ENCODE data around the gene MESD.
"Not testable (repeated sequence)": the region's sequence is repeated elsewhere in the genome, so short reads cannot be mapped to it uniquely, and the experiment has no call there.

Gene MESD

DNA sequence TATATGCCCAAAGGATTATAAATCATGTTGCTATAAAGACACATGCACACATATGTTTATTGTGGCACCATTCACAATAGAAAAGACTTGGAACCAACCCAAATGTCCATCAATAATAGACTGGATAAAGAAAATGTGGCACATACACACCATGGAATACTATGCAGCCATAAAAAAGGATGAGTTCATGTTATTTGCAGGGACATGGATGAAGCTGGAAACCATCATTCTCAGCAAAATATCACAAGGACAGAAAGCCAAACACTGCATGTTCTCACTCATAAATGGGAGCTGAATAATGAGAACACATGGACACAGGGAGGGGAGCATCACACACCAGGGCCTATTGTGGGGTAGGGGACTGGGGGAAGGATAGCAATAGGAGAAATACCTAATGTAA is 24.2 kb downstream of the MESD start:
- not testable (repeated sequence) for DNase-seq (ENCODE audit: low read depth, low spot score)

DNA sequence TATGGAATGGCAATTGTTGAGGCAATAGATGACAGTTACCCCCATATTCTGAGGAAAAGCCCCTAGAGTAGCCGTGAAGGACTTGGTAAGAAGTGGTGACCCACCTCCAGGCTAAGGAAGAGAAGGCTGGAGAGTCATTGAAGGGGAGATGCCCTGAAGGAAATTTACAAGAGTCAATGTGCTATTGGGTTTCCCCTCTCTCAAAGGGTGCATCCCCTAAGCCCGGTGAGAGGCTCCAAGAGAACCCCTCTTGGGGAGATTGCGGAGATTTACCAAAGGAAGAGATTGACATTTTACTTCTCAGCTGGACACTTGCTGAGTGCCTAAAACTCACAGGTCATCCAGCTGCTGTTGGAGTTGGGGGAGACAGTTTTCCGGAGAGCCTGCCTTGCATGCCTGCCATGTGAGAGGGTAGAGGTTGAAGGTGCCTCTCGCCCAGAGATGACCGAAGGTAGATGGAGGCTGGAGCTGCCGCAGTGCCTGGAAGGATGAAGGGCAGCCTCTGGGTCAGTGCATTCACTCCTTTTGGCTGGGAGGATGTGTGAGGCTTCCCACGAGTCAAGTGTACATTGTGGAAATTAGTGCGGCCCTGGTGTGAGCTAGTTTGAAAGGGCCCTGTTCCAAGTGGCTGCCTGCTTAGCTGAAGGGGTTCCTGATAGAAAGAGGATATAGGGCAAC is 30.7 kb downstream of the MESD start:
- no peak for DNase-seq (ENCODE audit: low read depth, low spot score)

DNA sequence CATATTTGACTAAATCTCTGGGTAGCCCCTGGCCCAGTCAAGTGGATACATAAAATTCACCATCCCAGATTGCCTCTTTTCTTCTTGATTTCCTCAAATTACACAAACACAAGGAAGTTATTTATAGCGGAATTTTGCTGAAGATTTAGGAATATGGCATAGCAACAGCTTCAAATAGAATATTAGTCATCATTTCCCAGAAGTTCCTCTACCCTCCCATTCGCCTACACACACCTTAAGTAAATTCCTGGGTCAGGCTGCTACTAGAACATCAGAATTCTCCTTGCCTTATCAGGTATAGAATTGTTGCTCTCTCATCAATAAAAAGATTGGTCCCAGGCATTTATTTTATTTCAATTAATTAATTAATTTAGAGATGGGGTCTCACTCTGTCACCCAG is 31.6 kb downstream of the MESD start:
- no peak for DNase-seq (ENCODE audit: low read depth, low spot score)

DNA sequence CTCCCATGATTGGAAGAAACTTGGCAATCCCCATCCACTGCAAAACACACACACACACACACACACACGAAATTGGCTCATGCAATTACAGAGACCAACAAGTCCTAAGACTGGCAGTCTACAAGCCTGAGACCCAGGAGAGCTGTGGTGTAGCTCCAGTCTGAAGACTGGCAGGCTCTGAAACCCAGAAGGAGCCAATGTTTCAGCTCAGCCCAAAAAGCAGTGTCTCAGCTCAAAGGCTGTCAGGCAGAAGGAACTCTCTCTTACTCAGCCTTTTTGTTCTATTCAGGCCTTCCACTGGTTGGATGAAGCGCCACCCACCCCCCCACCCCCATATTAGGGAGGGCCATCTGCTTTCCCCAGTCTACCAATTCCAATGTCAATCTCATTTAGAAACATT is 32.1 kb downstream of the MESD start:
- DNase-seq (ENCODE audit: low read depth, low spot score), result no peak

DNA sequence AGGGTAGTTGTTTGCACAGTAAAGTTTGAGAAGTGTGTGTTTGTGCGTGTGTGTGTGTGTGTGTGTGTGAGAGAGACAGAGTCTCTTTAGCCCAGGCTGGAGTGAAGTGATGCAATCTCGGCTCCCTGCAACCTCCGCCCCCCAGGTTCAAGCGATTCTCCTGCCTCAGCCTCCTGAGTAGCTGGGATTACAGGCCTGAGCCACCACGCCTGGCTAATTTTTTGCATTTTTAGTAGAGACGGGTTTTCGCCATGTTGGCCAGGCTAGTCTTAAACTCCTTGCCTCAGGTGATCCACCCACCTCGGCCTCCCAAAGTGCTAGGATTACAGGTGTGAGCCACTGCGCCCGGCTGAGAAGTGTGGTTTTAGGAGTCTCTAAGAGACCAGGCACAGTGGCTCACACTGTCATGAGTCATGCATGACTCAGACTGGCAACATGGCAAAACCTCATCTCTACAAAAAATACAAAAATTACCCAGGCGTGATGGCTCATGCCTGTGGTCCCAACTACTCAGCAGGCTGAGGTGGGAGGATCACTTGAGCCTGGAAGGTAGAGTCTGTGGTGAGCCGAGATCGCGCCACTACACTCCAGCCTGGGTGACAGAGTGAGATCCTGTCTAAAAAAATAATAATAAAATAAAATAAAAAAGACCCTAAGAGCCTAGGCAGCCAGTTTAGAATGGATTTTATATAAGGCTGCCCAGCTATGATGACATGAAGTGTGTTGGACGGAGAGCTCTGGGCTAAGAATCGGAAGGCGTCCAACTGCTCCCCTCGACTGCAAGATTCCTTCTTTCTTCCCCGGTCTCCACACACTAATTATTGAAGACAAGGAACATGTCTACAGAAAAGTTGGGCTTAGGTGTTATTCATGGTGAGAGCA is 33.8 kb downstream of the MESD start:
- DNase-seq (ENCODE audit: low read depth, low spot score), result peak; percentile 95

DNA sequence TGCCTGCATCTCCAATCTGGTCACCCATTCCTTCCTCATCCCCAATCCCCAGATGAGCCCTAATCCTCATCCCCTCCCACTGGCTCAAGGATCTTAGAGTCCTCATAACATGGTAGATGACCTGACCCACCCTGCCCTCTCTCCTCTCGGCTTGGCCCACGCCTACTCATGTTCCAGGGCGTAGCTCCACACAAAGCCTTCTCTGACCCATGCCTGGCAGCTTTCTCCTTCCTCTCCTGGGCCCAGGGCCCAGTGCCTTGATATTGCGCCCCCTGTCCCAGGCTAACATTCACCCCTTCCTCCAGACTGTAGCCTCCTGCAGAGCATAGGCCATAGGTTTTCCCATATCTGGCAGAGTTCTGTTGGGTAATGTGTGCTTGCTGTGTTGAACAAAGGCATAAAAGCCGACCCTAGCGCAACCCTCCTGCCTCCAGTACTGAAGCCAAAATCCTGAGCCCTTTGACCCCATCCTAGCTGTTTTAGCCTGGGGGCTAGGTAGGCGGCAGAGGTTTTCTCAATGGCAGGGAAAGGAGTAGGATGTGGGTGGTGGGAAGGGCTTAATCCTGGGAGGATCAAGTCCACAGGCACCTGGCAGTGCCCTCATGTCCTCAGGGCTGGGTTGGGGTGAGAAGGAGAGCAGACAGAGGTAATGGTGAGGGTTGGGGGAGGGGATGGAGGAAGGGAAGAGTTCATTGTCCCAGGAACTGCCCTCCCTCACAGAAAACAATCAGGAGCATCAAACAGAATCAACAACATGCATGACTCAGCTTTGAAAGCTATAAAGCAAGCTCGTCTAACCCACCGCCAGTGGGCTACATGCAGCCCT is 35.5 kb downstream of the MESD start:
- no peak for DNase-seq (ENCODE audit: low read depth, low spot score)

DNA sequence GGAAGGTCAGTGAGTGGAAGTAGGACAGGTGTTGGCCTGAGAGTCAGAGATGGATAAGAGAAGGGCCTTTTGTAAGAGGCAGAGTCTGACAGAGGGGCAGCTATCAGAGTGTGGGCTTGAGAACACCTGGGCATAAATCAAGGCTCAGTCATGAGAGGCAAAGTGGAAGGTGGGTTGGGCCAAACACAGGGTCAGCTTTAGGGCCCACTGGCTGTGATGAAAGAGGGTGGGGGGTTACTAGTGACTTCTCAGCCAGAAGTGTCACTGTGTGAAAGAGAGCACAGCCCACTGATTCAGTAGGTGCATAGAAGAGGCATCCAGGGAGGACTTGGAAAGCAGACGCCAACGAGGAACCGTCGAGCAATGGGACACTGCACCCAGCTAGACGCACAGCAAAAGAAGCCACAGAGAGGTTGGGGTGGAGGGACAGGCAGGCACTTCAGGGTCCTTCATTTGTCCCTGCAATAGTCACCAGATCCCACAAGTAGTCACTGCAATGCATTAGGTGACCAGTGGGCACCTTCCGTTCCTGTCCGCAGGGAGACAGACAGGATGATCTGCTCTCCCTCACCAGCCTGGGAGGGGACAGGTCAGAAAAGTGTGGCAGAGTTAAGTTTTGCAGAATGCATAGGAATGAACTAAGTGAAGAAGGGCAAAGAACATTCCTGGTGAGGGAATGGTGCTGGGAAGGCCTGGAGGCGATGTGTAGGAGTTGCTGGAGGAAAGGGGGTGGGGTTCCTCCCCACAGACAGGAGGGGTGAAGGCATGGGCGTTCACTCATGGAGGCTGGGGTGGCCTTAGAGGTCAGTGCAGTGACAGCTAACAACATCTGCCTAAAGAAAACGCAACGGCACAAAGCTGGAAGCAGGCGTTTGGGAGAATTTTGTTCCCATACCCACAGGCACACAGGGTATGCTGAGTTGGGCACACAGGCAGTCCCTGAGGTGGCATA is 36.3 kb downstream of the MESD start:
- no peak for DNase-seq (ENCODE audit: low read depth, low spot score)

DNA sequence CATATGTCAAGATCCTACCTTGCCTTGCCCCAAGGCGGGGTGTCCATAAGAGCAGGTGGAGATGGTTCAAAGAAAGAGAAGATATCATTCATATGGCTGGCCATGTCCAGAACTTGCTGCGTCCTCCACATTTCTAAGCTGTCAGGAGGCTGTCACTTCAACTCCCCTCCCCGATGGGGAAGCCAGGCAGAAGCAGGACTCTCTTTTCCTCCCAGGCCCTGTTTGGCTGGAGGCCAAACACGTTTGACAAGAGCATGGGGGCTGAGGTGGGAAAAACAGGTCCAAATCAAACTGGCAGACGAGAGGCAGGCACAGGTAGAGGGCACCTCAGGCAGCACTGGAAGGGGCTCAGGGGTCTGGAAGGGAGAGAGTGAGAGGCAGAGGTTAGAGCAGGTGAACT is 37.7 kb downstream of the MESD start:
- DNase-seq (ENCODE audit: low read depth, low spot score), result no peak

DNA sequence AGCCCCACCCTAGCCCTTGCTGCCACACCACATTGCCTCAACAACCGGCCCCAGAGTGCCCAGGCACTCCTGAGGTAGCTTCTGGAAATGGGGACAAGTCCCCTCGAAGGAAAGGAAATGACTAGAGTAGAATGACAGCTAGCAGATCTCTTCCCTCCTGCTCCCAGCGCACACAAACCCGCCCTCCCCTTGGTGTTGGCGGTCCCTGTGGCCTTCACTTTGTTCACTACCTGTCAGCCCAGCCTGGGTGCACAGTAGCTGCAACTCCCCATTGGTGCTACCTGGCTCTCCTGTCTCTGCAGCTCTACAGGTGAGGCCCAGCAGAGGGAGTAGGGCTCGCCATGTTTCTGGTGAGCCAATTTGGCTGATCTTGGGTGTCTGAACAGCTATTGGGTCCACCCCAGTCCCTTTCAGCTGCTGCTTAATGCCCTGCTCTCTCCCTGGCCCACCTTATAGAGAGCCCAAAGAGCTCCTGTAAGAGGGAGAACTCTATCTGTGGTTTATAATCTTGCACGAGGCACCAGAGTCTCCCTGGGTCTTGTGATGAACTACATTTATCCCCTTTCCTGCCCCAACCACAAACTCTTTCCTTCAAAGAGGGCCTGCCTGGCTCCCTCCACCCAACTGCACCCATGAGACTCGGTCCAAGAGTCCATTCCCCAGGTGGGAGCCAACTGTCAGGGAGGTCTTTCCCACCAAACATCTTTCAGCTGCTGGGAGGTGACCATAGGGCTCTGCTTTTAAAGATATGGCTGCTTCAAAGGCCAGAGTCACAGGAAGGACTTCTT is 39.1 kb downstream of the MESD start:
- no peak for DNase-seq (ENCODE audit: low read depth, low spot score)

DNA sequence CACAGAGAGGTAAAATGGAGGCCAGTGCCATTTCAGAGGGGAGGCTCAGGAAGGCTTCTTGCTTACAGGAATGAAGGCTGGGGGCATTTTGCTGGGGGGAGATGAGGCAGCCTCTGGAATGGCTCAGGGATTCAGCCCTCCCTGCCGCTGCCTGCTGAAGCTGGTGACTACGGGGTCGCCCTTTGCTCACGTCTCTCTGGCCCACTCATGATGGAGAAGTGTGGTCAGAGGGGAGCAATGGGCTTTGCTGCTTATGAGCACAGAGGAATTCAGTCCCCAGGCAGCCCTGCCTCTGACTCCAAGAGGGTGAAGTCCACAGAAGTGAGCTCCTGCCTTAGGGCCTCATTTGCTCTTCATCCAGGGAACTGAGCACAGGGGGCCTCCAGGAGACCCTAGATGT is 39.9 kb downstream of the MESD start:
- DNase-seq (ENCODE audit: low read depth, low spot score), result no peak

DNA sequence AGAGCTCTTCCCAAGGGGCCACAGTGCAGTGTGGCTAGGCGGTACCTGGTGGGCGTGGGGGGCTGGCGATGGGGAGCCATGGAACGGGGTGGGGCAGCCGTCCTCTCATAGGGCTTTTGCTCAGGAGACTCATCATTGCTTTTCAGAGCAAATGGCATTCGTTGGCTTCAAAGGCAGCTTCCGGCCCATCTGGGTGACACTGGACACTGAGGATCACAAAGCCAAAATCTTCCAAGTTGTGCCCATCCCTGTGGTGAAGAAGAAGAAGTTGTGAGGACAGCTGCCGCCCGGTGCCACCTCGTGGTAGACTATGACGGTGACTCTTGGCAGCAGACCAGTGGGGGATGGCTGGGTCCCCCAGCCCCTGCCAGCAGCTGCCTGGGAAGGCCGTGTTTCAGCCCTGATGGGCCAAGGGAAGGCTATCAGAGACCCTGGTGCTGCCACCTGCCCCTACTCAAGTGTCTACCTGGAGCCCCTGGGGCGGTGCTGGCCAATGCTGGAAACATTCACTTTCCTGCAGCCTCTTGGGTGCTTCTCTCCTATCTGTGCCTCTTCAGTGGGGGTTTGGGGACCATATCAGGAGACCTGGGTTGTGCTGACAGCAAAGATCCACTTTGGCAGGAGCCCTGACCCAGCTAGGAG is 40.8 kb downstream of the MESD start:
- DNase-seq (ENCODE audit: low read depth, low spot score), result no peak

DNA sequence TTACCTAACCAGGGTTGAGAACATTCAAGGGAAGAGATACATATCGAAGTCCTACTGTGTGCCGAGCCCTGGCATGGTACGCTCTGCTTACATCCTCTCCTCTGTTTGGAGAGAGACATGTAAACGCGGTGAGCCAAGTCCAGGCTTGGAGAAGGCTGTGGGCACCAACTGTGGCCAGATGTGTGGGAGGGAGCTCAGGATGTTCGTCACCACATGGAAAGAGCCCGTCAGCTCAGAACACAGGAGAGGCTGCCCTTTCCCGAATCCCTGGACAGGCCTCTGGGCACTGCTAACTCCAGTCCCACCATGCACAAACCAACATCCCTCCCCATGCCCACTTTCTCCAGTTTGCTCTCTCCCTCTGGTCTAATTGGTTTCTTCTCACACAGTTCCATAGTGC is 43.0 kb downstream of the MESD start:
- no peak for DNase-seq (ENCODE audit: low read depth, low spot score)

DNA sequence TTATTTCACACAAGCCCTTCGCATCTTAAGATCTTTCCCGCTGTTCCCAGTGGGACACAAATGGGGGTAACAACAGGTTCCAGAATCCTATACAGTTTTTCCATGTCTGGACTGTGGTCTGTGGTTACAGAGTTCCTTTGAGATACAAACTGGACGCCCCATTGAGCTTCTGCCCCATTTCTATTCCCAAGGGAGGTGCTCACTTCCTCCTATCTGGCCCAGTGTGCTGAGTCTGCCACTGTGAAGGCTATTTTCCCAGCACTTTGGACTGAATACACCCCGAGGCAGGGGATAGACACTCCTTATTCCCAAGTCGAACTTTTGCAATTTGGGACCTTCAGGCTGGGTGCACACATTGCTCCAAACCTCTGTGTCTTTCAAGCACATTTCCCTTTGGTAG is 44.0 kb downstream of the MESD start:
- no peak for DNase-seq (ENCODE audit: low read depth, low spot score)

DNA sequence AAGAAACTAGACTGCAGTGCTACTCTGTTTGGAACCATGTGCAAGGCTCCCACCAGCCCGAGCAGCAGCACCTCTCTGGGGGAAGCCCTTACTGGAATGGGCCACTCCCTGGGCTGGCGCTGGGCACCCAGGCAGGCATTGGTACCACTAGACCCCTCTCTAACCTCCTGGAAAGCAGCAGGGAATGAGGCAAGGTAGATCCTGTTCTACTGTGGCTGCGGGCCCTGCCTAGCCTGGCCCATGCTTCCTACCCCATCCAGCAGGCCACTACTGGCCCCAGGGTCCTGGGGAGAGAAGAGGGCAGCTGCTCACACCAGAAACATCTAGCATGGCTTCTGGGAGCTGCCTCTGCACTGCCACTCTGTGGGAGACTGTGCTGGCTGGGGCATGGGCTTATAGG is 44.8 kb downstream of the MESD start:
- DNase-seq (ENCODE audit: low read depth, low spot score), result no peak

DNA sequence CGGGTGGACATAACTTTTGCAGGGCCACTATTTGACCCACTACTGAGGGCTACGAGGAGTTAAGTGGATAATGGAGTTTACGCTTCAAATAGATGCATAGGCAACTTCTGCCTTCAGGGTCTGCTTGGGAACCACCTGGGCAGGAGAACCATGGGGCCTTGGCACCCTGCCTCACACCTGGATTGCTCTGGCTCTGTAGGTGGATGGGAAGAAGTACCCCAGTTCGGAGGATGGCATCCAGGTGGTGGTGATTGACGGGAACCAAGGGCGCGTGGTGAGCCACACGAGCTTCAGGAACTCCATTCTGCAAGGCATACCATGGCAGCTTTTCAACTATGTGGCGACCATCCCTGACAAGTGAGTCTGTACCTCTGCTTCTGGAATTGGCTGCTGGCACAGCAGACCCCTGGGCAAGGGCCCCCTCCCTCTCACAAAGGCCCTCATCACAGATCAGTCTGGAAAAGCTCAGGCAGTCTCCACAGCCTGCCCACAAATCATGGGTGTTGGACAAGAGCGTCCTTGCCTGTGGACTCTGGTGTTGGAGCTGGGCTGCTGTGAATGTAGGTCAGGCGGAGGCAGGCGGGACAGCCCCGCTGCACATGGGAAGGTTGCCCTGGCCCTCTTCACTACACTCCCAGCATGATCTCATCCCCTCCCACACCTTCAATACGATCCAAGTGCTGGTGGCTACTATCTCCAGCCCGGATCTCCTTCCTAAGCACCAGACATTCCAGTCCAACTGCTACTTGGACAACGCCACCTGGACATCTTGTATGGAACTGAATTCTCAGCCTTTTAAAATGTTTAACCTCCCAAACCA is 46.7 kb downstream of the MESD start:
- no peak for DNase-seq (ENCODE audit: low read depth, low spot score)

DNA sequence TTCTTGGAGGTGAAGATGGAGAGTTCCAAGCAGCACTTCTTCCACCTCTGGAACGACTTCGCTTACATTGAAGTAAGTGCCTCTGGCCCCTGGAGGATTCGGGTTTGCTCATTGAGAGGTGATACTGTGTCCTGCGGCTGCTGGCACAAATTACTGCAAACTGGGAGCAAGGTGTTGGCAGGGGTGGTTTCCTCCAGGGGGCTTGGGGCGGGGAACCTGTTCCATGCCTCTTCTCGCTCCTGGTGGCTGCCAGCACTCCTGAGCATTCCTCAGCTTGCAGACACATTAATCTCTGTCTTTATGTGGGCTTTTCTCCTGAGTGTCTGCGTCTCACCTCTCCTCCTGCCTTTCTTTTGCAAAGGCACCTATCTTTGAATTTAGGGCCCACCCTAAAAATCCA is 47.4 kb downstream of the MESD start:
- no peak for DNase-seq (ENCODE audit: low read depth, low spot score)

DNA sequence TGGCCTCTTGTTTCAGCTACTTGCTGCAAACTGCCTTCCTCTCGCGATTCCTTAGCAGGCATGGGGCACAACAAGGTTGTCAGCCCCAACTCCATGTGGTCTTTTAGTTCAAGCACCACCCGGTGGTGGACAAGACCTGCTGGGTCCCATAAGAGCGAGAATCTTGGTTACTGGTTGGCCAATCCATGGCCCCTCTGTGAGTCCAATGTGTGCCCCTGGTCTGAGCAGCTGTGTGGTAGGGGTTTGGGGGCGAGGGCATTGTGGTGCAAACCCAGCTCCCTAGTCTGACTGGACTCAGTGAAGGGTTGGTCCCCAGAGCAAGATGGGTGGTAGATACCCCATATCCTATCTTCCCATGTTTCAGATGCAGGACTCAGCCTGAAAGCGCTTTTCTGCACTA is 48.8 kb downstream of the MESD start:
- no peak for DNase-seq (ENCODE audit: low read depth, low spot score)

DNA sequence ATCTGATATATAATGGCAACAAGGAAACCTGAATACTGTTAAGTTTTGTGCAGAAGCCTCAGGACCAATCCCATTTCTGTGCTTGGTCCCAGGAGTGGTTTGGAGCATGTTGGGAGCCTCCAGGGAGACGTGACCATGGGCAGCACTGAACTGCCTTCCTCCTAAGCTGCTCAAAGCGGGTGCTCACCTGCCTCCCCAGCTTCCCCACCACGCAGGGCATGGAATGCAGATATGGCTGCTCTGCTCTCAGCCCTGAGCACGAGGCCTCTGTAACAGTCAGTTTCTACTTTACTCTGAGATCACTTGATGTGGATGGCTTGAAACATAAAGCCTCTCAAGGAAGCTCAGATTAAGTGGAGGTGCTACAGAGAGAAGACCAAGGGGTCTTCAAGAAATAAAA is 49.3 kb downstream of the MESD start:
- no peak for DNase-seq (ENCODE audit: low read depth, low spot score)

DNA sequence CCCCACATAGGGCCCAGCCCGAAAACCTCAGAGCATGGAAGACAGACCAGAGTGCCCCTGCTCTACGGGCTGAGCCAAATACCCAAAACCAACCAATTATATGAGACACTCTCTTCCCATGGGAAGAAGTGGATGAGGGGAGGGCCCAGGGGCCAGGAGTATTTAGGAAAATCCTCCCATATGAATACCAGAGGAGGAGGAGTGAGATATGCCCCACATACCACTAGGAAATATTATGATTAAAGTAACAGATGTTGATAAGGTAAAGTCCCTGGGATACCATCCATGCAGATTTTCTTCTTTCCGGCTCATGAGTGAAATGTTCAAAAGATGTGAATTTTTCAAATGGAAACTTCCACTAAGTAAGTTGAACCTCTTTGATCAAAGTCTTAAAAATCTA is 50.4 kb downstream of the MESD start:
- DNase-seq (ENCODE audit: low read depth, low spot score), result no peak
